ENCODE results near the gene IGF2BP2.

GRCh38 chr3:185823078-185824044 is 1.5 kb downstream of the IGF2BP2 start:
- TF ChIP-seq POLR2A (IDR thresholded peaks at IDR 0.05) (no peak), CTCF (IDR thresholded peaks at IDR 0.05) (no peak), POLR2AphosphoS5 (IDR thresholded peaks at IDR 0.05) (no peak), EP300 (IDR thresholded peaks at IDR 0.05) (no peak)
